Measurements from ENCODE around the gene LAMTOR3. TPM values are rescaled to one million over a fixed set of nuclear protein-coding genes. Genes with fewer than 3 reads are reported as not detected.

Gene LAMTOR3
- total and polyA plus RNA-seq, 10 of the 15 experiments (the other 5 are each of a cell fraction or from before 2014, with no cell fraction given) = 30.1 to 120 (median 65.5) TPM

DNA sequence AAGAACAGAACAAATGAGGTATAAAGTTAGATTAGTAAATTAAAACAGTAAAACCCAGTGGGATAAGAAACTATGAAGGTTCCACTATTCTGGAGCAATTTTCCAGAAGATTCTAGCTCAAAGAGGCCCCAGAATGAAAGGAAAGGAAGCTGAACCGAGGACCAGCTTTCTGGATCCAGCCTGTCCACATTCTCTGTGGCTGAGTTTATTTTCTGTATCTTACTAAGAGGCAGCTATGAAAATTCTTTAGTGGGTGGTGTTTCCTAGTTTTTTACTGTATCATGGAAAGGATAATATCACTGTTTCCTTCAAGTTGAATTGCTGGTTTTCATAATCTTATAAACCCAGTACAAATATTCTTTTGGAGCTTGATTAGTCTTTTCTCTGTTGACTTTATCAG lies 65.8 kb downstream of the LAMTOR3 start:
- CTCF ChIA-PET = interaction anchor here (1.2 to 4.3 kb wide), 5 partner anchors 7 to 113 kb away, joined by 3 to 22 read pairs (median 5); no protein-coding TSS in a partner anchor
- Histone ChIP-seq H4K20me1 (ENCODE audit: control insufficient read depth, insufficient read depth) (peaks cover 3% of the 10 kb centered on the region), H3K4me3 (no peak overlapping the region), H3K4me2 (ENCODE audit: control insufficient read depth, insufficient read depth) (no peak overlapping the region), H3K9me3 (replicated peaks; ENCODE audit: control insufficient read depth, insufficient read depth, low read length) (no peaks in the 10 kb centered on the region), H2AFZ (ENCODE audit: control insufficient read depth, low read depth, low read length) (no peak overlapping the region), H3K4me1 (ENCODE audit: control insufficient read depth, insufficient read depth, low read length) (peaks cover 9% of the 10 kb centered on the region; the same call in 1 of the 2 replicates), H3K36me3 (ENCODE audit: control insufficient read depth in 2 of 2, insufficient read depth in 2 of 2, low read length in 1 of 2) (peaks cover 0 to 1% of the 10 kb centered on the region in 2 experiments; a peak in 2 of 4 replicates), H3K27me3 (replicated peaks in 1 of 2; ENCODE audit: control insufficient read depth in 2 of 2, insufficient read depth in 2 of 2, low read length in 1 of 2) (no peaks in the 10 kb centered on the region), H3K27ac (ENCODE audit: control insufficient read depth, insufficient read depth) (no peak overlapping the region), H3K9ac (ENCODE audit: control insufficient read depth, insufficient read depth, low read length) (no peak overlapping the region), H3K79me2 (ENCODE audit: control insufficient read depth, insufficient read depth, low read length) (peaks cover 63% of the 10 kb centered on the region)
- SMC1A ChIA-PET (ENCODE audit: uncharacterized antibody, unreplicated experiment) = interaction anchor here (1.0 to 4.7 kb wide), 7 partner anchors 8 to 57 kb away, joined by 3 to 41 read pairs (median 4); no protein-coding TSS in a partner anchor
- POLR2A ChIA-PET = interaction anchor here (1.5 kb wide), 1 partner anchor 11 kb away, joined by 5 read pairs; no protein-coding TSS in a partner anchor
- FAIRE-seq (no peak), ATAC-seq (no peak), DNase-seq (ENCODE audit: low read depth, low spot score) (no peak)
- intact Hi-C loops (cut with micrococcal nuclease; ENCODE audit: unreplicated experiment) = loop anchor here (10.0 kb wide), 2 partner anchors 834 to 904 kb away; partner anchors contain the start of genes EIF4E and METAP1
- TF ChIP-seq ZNF384 (IDR thresholded peaks at IDR 0.05; ENCODE audit: borderline replicate concordance, low read depth, low read length) (no peak), MTA2 (IDR thresholded peaks at IDR 0.05; ENCODE audit: low read depth) (no peak), IKZF2 (IDR thresholded peaks at IDR 0.05) (no peak), NRF1 (conservative IDR thresholded peaks at IDR 0.05; ENCODE audit: low read depth, low read length) (no peak), IKZF1 (conservative IDR thresholded peaks at IDR 0.05) (no peak), WRNIP1 (IDR thresholded peaks at IDR 0.05; ENCODE audit: borderline replicate concordance, low read depth, low read length) (no peak), POLR2AphosphoS2 (IDR thresholded peaks at IDR 0.05; ENCODE audit: low read depth, low read length) (no peak), EED (IDR thresholded peaks at IDR 0.05; ENCODE audit: low read depth) (no peak), CBX3 (IDR thresholded peaks at IDR 0.05; ENCODE audit: borderline replicate concordance, low read depth) (no peak), IRF5 (IDR thresholded peaks at IDR 0.05; ENCODE audit: borderline replicate concordance) (no peak), MEF2B (IDR thresholded peaks at IDR 0.05; ENCODE audit: partially characterized antibody, poor library complexity, severe bottlenecking) (no peak), ZBTB40 (IDR thresholded peaks at IDR 0.05; ENCODE audit: borderline replicate concordance) (no peak), TCF7 (IDR thresholded peaks at IDR 0.05; ENCODE audit: borderline replicate concordance) (no peak), ATF7 (IDR thresholded peaks at IDR 0.05; ENCODE audit: low read depth) (no peak)
- TF ChIP-seq, protein P1, sequence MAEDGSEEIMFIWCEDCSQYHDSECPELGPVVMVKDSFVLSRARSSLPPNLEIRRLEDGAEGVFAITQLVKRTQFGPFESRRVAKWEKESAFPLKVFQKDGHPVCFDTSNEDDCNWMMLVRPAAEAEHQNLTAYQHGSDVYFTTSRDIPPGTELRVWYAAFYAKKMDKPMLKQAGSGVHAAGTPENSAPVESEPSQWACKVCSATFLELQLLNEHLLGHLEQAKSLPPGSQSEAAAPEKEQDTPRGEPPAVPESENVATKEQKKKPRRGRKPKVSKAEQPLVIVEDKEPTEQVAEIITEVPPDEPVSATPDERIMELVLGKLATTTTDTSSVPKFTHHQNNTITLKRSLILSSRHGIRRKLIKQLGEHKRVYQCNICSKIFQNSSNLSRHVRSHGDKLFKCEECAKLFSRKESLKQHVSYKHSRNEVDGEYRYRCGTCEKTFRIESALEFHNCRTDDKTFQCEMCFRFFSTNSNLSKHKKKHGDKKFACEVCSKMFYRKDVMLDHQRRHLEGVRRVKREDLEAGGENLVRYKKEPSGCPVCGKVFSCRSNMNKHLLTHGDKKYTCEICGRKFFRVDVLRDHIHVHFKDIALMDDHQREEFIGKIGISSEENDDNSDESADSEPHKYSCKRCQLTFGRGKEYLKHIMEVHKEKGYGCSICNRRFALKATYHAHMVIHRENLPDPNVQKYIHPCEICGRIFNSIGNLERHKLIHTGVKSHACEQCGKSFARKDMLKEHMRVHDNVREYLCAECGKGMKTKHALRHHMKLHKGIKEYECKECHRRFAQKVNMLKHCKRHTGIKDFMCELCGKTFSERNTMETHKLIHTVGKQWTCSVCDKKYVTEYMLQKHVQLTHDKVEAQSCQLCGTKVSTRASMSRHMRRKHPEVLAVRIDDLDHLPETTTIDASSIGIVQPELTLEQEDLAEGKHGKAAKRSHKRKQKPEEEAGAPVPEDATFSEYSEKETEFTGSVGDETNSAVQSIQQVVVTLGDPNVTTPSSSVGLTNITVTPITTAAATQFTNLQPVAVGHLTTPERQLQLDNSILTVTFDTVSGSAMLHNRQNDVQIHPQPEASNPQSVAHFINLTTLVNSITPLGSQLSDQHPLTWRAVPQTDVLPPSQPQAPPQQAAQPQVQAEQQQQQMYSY (CRISPR knock-in tag; IDR thresholded peaks at IDR 0.05) = no peak
- BruUV-seq (replicated peaks) = no TSS peak
- 83% methylated on average over 1 of the region's 1 CpG for WGBS (ENCODE audit: insufficient coverage, insufficient replicate concordance, low lambda C conversion rate, missing lambda C conversion rate)
- RAD21 ChIA-PET (ENCODE audit: unreplicated experiment) = interaction anchor here (1.1 to 2.0 kb wide), 6 partner anchors 11 to 66 kb away, joined by 3 to 13 read pairs (median 5); partner anchors contain the start of genes DAPP1 and LAMTOR3
- in situ Hi-C loops (cut with MboI) = loop anchor here (25.0 kb wide), 1 partner anchor 1184 kb away; no protein-coding TSS in a partner anchor

Data from GM12878 (cell line).